Right ventricle myocardium inferior (tissue), 1 donor: ENCODE measurements around the gene NPM1. TPM values are rescaled to one million over a fixed set of nuclear protein-coding genes. Genes with fewer than 3 reads are reported as not detected.
"Not testable (repeated sequence)": the region's sequence is repeated elsewhere in the genome, so short reads cannot be mapped to it uniquely, and the experiment has no call there.

Experiments
- ATAC-seq: fragments of 200-7000 bp; cut with Tn5 transposase; one replicate; pipeline ENCODE4 v1.9.1; 2020; ENCODE audit warnings: mild to moderate bottlenecking, moderate library complexity
- DNase-seq: peaks from one replicate; pipeline ENCODE4 v3.0.0; 2021; ENCODE audit errors: missing footprints
- intact Hi-C: fragments of 100-400 bp; cut with DNase I; formaldehyde crosslinking; loops from one replicate; pipeline ENCODE4 v1.11.0; 2022
- total RNA-seq: library from RNA; stranded (reverse); fragmentation: NEBNext Ultra II Directional; extraction: Animal tissue kit (Norgen Biotek cat#: 25700); gene quantifications from one replicate; pipeline ENCODE4 v1.2.1, GENCODE V29; 2021
- donor health status: DM: no; HTN: yes; CAD: no; lungs with severe emphysema.

Gene NPM1
- total RNA-seq, 1 donor from 2014 or later: 365 TPM

DNA sequence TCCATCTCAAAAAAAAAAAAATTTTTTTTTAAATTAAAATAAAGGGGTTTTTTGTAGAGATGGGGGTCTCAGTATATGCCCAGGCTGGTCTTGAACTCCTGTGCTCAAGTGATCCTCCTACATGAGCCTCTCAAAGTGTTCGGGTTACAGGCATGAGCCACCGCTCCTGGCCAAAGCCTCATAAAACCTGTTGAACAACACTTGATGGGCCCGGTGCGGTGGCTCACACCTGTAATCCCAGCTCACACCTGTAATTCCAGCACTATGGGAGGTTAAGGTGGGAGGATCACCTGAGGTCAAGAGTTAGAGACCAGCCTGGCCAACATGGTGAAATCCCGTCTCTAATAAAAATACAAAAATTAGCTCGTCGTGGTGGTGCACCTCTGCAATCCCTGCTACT lies 7.7 kb upstream of the NPM1 start:
- ATAC-seq (no peak), DNase-seq (no peak)
- intact Hi-C loops: no loop called here

DNA sequence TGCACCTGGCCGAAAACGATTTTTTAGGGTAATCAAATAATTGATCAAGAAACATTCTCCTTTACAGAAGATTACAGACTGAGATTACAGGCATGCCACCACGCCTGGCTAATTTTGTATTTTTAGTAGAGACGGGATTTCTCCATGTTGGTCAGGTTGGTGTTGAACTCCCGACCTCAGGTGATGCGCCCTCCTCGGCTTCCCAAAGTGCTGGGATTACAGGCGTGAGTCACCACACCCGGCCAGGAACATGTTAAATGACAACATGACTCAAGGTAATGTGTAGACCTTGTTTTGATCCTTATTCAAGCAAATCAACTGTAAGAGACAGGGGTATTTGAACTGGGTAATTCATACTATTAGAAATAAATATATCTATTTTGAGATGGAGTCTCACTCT lies 3.2 kb upstream of the NPM1 start:
- DNase-seq: not testable (repeated sequence)

DNA sequence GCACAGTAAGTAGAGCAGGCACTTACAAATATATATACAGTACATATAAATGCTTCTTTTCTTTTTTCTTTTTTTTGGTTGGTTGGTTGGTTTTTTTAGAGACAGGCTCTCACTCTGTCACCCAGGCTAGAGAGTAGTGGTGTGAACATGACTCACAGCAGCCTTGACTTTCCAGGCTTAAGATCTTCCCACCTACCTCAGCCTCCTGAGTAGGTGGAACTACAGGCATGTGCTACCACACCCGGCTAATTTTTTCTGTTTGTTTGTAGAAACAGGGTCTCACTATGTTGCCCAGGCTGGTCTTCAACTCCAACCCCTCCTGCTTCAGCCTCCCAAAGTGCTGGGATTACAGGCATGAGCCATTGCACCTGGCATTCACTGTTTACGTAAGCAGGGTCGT lies 2.6 kb upstream of the NPM1 start:
- intact Hi-C loops, ATAC-seq, DNase-seq: not testable (repeated sequence)

More for the DNA sequence above, 3.2 kb upstream of the NPM1 start:
- intact Hi-C loops, ATAC-seq: not testable (repeated sequence)

DNA sequence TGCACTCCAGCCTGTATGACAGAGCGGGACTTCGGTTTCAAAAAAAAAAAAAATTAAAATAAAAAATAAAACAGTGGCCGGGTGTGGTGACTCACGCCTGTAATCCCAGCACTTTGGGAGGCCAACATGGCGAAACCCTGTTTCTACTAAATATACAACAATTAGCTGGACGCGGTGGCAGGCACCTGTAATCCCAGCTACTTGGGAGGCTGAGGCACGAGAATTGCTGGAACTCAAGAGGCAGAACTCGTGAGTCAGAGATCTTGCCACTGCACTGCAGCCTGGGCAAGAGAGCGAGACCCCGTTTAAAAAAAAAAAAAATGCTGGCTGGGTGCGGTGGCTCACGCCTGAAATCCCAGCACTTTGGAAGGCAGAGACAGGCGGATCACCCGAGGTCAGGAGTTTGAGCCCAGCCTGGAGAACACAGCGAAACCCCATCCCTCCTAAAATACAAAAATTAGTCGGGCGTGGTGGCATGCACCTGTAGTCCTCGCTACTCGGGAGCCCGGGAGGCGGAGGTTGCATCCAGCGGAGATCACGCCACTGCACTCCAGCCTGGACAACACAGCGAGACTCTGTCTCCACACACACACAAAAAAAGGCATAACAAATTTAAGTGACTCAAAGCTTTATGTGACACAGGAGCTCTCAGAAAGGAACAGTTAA lies 1.5 kb upstream of the NPM1 start:
- intact Hi-C loops: no loop called here
- no peak for DNase-seq
- ATAC-seq: no peak

DNA sequence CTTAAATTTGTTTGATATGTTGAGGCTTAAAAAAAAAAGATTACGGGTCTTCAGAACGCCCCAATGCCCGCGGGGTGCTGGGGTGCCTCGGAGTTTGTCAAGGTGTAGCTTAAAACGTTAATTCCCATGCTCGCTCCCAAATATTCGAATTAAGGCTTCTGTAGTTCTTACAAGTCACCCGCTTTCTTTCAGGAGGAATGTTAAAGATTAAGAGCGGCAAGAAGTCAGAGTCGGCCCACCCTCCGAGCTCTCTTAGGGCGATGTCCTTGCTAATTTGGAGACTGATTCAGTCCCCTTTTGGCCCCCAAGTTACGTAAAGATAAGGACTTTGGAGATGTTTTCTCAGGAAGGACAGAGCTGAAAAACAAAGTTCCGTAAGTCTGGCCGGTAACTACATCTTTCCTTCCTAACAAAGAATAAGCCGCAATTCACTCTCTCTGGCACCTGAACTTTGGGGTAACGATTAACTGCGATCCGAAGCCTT lies 746 bp upstream of the NPM1 start:
- DNase-seq: no peak
- intact Hi-C loops: no loop called here
- ATAC-seq: no peak

DNA sequence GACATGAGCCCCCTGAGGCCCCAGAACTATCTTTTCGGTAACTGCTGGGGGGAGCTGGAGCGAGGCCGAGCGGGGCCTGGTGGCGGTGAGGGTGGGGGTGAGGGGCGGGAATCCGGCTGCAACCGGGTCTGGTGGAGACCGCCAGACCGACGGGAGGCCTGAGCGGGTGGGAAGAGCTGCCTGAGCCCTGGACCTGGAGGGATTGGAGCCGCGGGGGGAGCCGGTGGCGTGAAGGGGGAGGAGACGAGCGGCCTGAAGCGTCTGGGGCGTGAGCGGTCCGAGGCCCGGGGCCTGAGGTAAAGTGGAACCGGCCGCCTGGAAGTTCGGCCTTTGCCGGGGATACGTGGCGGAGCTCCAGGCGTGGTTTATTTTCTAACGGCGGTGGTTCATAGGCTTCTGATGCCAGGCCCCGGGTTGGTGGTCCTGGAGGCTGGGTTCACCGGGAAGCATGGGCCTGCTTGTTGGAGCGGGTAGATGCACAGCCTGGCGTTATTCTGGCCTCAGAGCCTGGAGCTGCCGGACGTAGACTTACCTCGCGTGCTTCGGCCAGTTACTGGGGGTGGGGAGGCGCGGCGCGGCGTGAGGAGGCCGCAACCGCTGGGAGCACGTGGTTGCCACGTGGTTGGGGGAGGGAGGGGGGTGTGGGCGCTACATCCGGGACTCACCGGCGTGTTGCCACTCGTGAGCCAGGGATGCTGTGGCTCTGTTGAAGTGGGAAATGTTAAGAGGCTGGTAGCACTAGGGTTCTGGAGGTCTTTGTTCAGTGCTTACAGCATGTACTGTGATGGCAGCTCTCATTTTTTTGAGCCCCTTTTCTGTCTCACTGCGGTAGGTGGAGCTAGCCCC lies 544 bp downstream of the NPM1 start:
- ATAC-seq (peak; percentile 35), DNase-seq (peak; percentile 88)
- intact Hi-C loops: no loop called here

DNA sequence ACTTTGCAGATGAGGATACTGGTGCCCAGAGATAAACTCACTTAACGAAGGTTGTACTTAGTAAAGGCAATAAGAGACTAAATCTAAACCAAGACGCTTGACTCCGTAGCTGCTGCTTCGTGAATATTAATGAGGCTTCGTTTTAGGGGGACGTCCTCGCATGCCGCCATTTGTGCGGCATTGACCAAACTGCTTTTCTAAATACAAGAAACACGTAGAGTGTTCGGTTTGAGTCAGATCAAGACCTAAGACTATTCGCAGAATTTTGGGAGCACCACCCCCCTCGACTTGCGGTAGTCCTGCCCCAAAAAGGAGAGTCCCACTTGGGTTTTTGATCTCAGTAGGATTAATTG lies 1.1 kb downstream of the NPM1 start:
- DNase-seq: no peak
- intact Hi-C loops: no loop called here
- no peak for ATAC-seq

DNA sequence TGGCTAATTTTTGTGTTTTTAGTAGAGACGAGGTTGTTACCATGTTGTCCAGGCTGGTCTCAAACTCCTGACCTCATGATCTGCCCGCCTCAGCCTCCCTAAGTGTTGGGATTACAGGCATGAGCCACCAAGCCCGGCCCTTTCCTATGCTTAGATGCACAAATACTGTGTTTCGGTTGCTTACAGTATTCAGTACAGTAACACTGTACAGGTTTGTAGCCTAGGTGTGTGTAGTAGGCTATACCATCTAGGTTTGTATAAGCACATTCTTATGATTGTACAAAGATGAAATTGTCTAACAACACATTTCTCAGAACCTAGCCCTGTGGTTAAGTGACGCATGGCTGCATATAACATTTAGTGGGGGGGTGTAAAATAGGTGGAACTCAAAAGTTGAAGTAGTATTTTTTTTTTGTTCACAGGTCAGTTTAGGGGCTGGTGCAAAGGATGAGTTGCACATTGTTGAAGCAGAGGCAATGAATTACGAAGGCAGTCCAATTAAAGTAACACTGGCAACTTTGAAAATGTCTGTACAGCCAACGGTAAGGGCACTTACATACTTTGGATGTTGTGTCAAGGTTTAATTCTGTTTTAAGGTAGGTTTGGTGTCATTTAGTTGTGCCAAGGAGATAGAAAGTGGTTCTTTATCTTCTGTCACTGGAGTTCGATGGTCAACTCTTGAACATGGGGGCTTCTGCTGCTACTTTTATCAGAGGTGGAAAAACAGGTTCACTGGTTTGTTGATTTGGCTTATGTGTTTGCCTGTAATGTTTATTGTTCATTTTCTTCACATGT lies 3.4 kb downstream of the NPM1 start:
- ATAC-seq (no peak), DNase-seq (no peak)
- intact Hi-C loops: no loop called here

DNA sequence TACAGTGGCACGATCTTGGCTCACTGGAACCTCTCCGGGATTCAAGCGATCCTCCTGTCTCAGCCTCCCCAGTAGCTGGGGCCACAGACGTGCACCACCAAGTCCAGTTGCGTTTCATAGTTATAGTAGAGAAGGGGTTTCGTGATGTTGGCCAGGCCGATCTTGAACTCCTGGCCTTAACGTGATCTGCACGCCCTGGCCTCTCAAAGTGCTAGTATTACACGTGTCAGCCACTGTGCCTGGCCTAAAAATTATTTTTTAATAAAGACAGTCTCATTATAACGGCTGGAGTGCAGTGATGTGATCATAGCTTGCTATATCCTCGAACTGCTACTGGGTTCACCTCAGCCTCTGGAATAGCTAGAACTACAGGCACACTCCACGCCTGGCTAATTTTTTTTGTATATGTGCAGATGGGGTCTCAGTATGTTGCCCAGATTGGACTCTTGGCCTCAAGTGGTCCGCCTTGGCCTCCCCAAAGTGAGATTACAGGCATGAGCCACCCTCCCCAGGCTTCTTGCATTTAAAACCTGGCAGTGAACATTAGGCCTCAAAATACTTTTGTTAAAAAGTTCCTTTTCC lies 4.4 kb downstream of the NPM1 start:
- no peak for DNase-seq
- intact Hi-C loops: no loop called here
- ATAC-seq: no peak

DNA sequence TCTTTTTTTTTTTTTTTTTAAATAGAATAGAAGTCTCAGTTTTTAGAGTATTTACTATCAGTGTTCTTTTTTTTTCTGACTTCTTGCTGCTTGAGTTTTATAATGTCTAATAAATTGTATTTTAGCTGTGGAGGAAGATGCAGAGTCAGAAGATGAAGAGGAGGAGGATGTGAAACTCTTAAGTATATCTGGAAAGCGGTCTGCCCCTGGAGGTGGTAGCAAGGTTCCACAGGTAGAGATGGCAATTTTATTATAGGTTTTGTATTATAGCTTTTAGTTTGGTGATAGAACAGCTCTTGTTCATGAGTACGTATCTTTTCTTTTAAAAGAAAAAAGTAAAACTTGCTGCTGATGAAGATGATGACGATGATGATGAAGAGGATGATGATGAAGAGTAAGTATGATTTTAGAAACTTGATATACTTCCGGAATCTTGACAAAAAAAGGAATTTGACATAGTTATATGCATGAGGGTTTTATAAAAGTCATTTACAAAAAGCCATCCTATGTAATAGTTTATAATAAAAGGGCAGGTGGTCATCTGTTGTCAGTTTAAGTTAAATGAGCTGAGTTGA lies 5.0 kb downstream of the NPM1 start:
- no peak for ATAC-seq
- no peak for DNase-seq
- intact Hi-C loops: no loop called here

DNA sequence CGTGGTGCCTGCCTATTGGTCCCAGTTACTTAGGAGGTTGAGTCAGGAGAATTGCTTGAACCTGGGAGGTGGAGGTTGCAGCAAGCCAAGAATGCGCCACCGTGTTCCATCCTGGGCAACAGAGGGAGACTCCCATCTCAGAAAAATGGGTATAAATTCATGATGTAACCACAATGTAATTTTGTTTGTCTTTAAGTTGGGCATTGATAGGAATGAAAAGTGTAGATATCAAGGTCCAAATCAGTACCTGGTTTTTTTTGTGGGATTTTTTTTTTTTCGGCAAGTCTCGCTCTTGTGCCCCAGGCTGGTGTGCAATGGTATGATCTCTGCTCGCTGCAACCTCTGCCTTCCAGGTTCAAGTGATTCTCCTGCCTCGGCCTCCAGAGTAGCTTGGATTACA lies 7.4 kb downstream of the NPM1 start:
- DNase-seq (no peak), ATAC-seq (no peak)
- intact Hi-C loops: no loop called here

DNA sequence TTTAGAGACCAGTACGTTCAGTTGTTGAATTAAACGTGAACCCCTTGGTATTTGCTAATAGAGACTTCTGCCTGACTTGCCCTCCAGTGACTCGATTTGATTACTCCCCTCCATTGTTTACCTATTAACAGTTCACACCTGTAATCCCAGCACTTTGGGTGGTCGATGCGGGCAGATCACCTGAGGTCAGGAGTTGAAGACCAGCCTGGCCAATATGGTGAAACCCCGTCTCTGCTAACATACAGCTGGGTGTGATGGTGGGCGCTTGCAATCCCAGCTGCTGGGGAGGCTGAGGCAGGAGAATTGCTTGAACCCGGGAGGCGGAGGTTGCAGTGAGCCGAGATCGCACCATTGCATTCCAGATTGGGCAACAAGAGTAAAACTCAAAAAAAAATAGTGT lies 8.9 kb downstream of the NPM1 start:
- not testable (repeated sequence) for DNase-seq, ATAC-seq

DNA sequence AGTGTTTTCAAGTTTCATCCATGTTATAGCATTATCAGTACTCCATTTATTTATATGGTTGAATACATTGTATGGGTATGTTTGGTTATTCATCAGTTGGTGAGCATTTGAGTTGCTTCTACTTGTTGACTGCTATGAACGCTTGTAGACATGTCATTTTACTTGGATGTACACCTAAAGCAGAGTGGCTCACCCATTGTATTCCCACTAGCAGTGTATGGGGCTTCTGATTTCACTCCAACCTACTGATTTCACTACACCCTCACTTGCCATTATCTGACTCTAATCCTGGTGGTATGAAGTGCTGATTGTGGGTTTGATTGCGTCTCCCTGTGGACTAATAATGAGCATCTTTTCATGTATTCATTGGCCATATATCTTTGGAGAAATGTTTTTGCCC lies 9.5 kb downstream of the NPM1 start:
- intact Hi-C loops: no loop called here
- ATAC-seq: no peak
- DNase-seq: no peak

More for the DNA sequence above, 8.9 kb downstream of the NPM1 start:
- intact Hi-C loops: not testable (repeated sequence)

DNA sequence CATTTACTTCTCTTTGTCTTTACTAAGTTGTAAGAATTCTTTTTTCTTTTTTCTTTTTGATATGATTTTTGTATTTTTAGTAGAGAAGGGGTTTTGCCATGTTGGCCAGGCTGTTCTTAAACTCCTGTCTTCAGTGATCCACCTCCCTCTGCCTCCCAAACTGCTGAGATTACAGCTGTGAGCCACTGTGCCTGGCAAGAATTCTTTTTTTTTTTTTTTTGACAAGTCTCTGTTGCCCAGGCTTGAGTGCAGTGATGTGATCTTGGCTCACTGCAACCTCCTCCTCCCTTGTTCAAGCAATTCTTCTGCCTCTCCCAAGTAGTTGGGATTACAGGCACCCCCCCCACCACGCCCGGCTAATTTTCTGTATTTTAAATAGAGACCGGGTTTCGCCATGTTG lies 9.9 kb downstream of the NPM1 start:
- DNase-seq (no peak), ATAC-seq (peak; percentile 9)
- intact Hi-C loops: no loop called here

DNA sequence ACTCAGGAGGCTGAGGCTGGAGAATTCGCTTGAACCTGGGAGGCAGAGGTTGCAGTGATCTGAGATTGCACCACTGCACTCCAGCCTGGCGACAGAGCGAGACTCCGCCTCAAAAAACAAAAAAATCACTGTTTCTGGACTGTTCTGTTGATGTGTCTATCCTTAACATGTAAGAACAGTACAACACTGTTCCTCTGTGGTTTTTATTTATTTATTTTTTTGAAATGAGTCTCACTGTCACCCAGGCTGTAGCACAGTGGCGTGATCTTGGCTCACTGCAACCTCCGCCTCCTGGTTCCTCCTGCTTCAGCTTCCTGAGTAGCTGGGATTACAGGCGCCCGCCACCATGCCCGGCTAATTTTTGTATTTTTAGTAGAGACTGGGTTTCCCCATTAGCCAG lies 11.0 kb downstream of the NPM1 start:
- peak; percentile 17 for ATAC-seq
- intact Hi-C loops, DNase-seq: not testable (repeated sequence)

DNA sequence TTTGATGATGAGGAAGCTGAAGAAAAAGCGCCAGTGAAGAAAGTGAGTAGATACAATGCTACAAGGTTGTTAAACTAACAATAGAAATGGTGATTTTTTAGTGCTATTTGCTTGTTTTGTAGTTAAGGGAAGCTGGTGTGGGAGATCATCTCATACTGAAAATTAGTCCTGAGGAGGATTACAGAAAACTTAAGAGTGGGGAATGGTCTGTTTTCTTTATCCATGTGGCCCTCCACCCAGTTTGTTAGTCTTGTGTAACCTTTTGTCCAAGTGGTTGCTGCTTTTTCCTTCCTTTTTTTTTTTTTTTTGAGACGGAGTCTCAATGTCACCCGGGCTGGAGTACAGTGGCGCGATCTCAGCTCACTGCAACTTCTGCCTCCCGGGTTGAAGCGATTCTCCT lies 12.5 kb downstream of the NPM1 start:
- no peak for DNase-seq
- ATAC-seq: no peak
- intact Hi-C loops: no loop called here

DNA sequence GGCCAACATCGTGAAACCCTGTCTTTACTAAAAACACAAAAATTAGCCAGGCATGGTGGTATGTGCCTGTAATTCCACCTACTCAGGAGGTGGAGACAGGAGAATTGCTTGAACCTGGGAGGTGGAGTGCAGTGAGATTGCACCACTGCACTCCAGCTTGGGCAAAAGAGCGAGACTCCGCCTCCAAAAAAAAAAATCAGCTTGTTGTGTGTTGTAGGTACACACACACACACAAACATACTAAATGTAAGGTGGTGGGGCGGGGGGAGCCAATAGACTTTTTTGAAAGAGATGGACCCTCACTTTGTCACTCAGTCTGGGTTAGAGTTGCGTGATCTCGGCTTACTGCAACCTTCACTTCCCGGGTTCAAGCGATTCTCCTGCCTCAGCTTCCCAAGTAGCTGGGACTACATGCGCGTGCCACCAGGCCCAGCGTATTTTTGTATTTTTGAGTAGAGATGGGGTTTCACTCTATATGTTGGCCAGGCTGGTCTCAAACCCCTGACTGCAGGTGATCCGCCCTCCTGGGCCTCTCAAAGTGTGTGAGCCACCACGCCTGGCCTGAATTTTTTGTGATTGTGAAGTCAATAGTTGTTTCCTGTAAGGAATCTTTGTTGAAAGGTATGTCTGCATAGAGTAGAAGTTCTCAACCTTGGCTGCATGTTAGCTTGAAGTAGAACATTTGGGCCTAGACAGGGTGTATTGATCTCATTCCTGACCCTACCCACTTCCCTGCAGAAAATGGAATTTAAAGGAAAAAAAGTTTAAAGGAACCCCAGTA lies 13.7 kb downstream of the NPM1 start:
- intact Hi-C loops: no loop called here
- DNase-seq: no peak
- no peak for ATAC-seq

DNA sequence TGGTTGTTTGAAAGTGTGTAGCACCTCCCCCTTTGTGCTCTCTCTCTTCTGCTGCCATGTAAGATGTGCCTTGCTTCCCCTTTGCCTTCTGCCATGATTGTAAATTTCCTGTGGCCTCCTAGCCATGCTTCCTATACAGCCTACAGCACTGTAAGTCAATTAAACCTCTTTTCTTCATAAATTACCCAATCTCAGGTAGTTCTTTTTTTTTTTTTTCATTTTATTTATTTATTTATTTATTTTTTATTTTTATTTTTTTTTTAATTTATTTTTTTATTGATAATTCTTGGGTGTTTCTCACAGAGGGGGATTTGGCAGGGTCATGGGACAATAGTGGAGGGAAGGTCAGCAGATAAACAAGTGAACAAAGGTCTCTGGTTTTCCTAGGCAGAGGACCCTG lies 15.1 kb downstream of the NPM1 start:
- intact Hi-C loops, ATAC-seq, DNase-seq: not testable (repeated sequence)
